GM23338 (cell line): ENCODE results near the gene HCN2. TPM values are rescaled to one million over a fixed set of nuclear protein-coding genes. Genes with fewer than 3 reads are reported as not detected.
"Not testable (repeated sequence)": the region's sequence is repeated elsewhere in the genome, so short reads cannot be mapped to it uniquely, and the experiment has no call there.

Source experiments
- ATAC-seq: fragments of 200-7000 bp; cut with Tn5 transposase; 3 replicates; pipeline ENCODE4 v1.9.1; 2020
- DNase-seq: peaks from one replicate; pipeline ENCODE4 v3.0.0-alpha.2; 2015; ENCODE audit warnings: low spot score
- H2AFZ ChIP-seq: fragments of 200-600 bp; sonication (generic); 2 replicates; pipeline ENCODE4 v1.8.0; 2016; ENCODE audit warnings: antibody characterized with exemption, mild to moderate bottlenecking, moderate library complexity
- H3F3A ChIP-seq: fragments of 200-600 bp; sonication (generic); replicated peaks from 2 replicates; pipeline ENCODE4 v1.8.0; 2017; ENCODE audit warnings: antibody characterized with exemption, mixed run types, low read depth
- H3K27ac ChIP-seq: fragments of 200-600 bp; sonication (generic); 2 replicates; pipeline ENCODE4 v1.6.1; 2016; ENCODE audit warnings: low read depth
- H3K27me3 ChIP-seq: fragments of 200-600 bp; sonication (generic); 2 replicates; pipeline ENCODE4 v1.8.0; 2016; ENCODE audit warnings: mild to moderate bottlenecking, mixed run types, moderate library complexity; ENCODE audit not compliant: insufficient read depth
- H3K36me3 ChIP-seq: fragments of 200-600 bp; sonication (generic); 2 replicates; pipeline ENCODE4 v1.8.0; 2016; ENCODE audit warnings: mild to moderate bottlenecking; ENCODE audit not compliant: insufficient read depth
- H3K4me1 ChIP-seq: fragments of 200-600 bp; sonication (generic); 2 replicates; pipeline ENCODE4 v1.8.0; 2016; ENCODE audit warnings: mild to moderate bottlenecking, moderate library complexity; ENCODE audit not compliant: insufficient read depth
- H3K4me2 ChIP-seq: fragments of 200-600 bp; sonication (generic); 2 replicates; pipeline ENCODE4 v1.7.1; 2017; ENCODE audit warnings: mixed run types
- H3K4me3 ChIP-seq: fragments of 200-600 bp; sonication (generic); 2 replicates; pipeline ENCODE4 v1.6.1; 2016; ENCODE audit warnings: mixed run types
- H3K79me2 ChIP-seq: fragments of 200-600 bp; sonication (generic); replicated peaks from 2 replicates; pipeline ENCODE4 v1.8.0; 2017; ENCODE audit warnings: mild to moderate bottlenecking; ENCODE audit not compliant: insufficient read depth
- H3K9me2 ChIP-seq: fragments of 200-600 bp; sonication (generic); 2 replicates; pipeline ENCODE4 v1.8.0; 2017; ENCODE audit not compliant: insufficient read depth
- H4K20me1 ChIP-seq: fragments of 200-600 bp; sonication (generic); replicated peaks from 2 replicates; pipeline ENCODE4 v1.8.0; 2017; ENCODE audit warnings: mild to moderate bottlenecking; ENCODE audit not compliant: insufficient read depth
- H3K27ac Mint-ChIP-seq: 2 replicates; pipeline ENCODE4 v1.8.0; 2020; ENCODE audit warnings: inconsistent platforms, mild to moderate bottlenecking, moderate library complexity, mixed read lengths
- H3K27me3 Mint-ChIP-seq: 3 replicates; pipeline ENCODE4 v1.8.0; 2022; ENCODE audit warnings: low read depth, mild to moderate bottlenecking, moderate library complexity, mixed read lengths, inconsistent platforms; ENCODE audit not compliant: insufficient read depth, poor library complexity
- H3K36me3 Mint-ChIP-seq: 3 replicates; pipeline ENCODE4 v1.8.0; 2021; ENCODE audit warnings: low read depth, mild to moderate bottlenecking, inconsistent platforms, moderate library complexity, mixed read lengths
- H3K4me1 Mint-ChIP-seq: 3 replicates; pipeline ENCODE4 v1.8.0; 2020; ENCODE audit warnings: mild to moderate bottlenecking, inconsistent platforms, mixed read lengths
- H3K4me3 Mint-ChIP-seq: 3 replicates; pipeline ENCODE4 v1.8.0; 2021; ENCODE audit warnings: moderate library complexity, mild to moderate bottlenecking, inconsistent platforms, mixed read lengths
- H3K9me3 Mint-ChIP-seq: 3 replicates; pipeline ENCODE4 v1.8.0; 2020; ENCODE audit warnings: moderate library complexity, mild to moderate bottlenecking, inconsistent platforms, mixed read lengths
- STAT1 ChIP-seq: IDR thresholded peaks from one replicate; pipeline ENCODE4 v1.6.1; 2016; ENCODE audit warnings: antibody characterized with exemption; ENCODE audit not compliant: unreplicated experiment
- ZNF331 ChIP-seq: fragments of 250-450 bp; sonication (Bioruptor Pico); IDR thresholded peaks from 2 replicates; pipeline ENCODE4 v1.5.0; 2020; ENCODE audit warnings: low read depth, mild to moderate bottlenecking, moderate library complexity
- polyA plus RNA-seq: library from polyadenylated mRNA; unstranded; fragments of >200 nt; fragmentation: Nextera tagmentation; extraction: Ambion mirVana; gene quantifications from 2 replicates; pipeline ENCODE4 v1.2.1, GENCODE V29; 2016
- total RNA-seq: library from RNA; depleted of rRNA; stranded (reverse); fragments of >200 nt; shearing (Covaris generic); gene quantifications from 2 replicates; pipeline ENCODE4 v1.2.3, GENCODE V29; 2014
- TF ChIP-seq, protein P1 (sequence below), 2 experiments: fragments of 200-600 bp in 1 of 2; sonication (generic) in 1 of 2; conservative IDR thresholded peaks; 2 replicates each; pipeline versions ENCODE4 v1.5.1 to v1.6.1; 2016 to 2017; ENCODE audit warnings: antibody characterized with exemption in 2 of 2, low read depth in 2 of 2, mild to moderate bottlenecking in 2 of 2, moderate library complexity in 1 of 2
- TF ChIP-seq, protein P2 (sequence below): IDR thresholded peaks from 2 replicates; pipeline ENCODE4 v1.6.1; 2016; ENCODE audit warnings: antibody characterized with exemption

HCN2 gene
- total and polyA plus RNA-seq, 2 experiments from 2014 or later = 0.06 to 2.9 TPM

DNA sequence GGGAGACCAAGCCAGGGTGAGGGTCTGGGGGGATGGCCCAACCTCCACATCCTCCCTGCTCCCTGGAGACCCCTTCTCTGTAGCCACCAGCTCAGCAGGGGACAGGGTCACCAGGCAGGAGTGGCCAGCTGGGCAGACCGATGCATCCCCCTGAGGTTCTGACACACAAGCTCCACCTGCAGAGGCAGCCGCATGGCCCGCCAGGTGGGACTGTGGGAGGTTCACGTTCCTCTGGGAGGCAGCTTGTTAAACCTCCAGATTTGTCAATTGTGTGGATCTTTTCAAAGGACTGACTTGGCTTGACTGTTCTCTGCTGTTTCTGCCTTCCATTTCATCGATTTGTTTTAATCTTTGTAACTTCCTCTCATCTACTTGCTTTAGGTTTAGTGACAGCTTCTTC, 35.6 kb downstream of the HCN2 start (continued):
- TF ChIP-seq STAT1 = no peak
- TF ChIP-seq ZNF331 = no peak

DNA sequence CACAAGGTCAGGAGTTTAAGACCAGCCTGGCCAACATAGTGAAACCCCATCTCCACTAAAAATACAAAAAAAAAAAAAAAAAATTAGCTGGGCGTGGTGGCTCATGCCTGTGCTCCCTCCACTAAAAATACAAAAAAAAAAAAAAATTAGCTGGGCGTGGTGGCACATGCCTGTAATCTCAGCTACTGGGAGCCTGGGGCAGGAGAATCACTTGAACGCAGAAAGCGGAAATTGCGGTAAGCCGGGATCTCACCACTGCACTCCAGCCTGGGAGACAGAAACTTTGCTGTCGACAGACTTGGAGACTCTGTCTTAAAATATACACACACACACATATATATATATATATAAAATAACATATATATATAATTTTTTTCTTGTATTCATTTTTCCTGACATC, 36.9 kb downstream of the HCN2 start:
- H3K27ac Mint-ChIP-seq = peak overlapping the region; percentile 80; the same call in 1 of the 2 replicates
- H3K9me3 Mint-ChIP-seq, H3K9me2 ChIP-seq, DNase-seq, H4K20me1 ChIP-seq, ATAC-seq, H3K4me3 Mint-ChIP-seq, H2AFZ ChIP-seq, H3K27me3 ChIP-seq, H3K4me3 ChIP-seq, H3K4me1 ChIP-seq, H3F3A ChIP-seq, H3K4me1 Mint-ChIP-seq, H3K4me2 ChIP-seq, H3K36me3 ChIP-seq, H3K27ac ChIP-seq: not testable (repeated sequence)
- H3K36me3 Mint-ChIP-seq = peaks cover 59% of the 10 kb centered on the region
- peaks cover 34% of the 10 kb centered on the region for H3K79me2 ChIP-seq
- H3K27me3 Mint-ChIP-seq = peaks cover 10% of the 10 kb centered on the region

DNA sequence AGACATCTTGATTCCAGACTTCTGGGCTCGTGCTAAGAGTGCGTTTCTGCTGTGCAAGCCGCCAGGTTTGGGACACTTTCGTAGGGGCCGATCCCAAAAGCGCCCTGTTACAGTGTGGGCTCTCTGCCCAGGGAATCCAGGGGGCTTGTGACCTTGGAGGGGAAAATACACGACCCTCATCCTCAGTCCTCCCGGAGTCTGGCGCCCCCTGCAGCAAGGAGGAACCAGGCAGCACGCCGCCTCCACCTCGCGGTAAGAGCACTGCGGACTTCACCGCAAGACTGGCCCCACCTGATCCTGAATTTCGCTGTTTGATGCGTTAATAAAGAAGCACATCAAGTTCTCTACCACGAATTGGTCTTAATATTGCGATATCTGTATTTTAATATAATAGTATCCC, 38.5 kb downstream of the HCN2 start:
- DNase-seq (peak; percentile 86), ATAC-seq (peak; percentile 69)
- H3K27ac Mint-ChIP-seq = peak overlapping the region; percentile 77; the same call in 1 of the 2 replicates
- H3K4me1 ChIP-seq = no peaks in the 10 kb centered on the region
- TF ChIP-seq, protein P1, sequence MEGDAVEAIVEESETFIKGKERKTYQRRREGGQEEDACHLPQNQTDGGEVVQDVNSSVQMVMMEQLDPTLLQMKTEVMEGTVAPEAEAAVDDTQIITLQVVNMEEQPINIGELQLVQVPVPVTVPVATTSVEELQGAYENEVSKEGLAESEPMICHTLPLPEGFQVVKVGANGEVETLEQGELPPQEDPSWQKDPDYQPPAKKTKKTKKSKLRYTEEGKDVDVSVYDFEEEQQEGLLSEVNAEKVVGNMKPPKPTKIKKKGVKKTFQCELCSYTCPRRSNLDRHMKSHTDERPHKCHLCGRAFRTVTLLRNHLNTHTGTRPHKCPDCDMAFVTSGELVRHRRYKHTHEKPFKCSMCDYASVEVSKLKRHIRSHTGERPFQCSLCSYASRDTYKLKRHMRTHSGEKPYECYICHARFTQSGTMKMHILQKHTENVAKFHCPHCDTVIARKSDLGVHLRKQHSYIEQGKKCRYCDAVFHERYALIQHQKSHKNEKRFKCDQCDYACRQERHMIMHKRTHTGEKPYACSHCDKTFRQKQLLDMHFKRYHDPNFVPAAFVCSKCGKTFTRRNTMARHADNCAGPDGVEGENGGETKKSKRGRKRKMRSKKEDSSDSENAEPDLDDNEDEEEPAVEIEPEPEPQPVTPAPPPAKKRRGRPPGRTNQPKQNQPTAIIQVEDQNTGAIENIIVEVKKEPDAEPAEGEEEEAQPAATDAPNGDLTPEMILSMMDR (conservative IDR thresholded peaks at IDR 0.05; ENCODE audit: low read depth in 2 of 2) = peak; percentile 79 to 88
- TF ChIP-seq, protein P2, sequence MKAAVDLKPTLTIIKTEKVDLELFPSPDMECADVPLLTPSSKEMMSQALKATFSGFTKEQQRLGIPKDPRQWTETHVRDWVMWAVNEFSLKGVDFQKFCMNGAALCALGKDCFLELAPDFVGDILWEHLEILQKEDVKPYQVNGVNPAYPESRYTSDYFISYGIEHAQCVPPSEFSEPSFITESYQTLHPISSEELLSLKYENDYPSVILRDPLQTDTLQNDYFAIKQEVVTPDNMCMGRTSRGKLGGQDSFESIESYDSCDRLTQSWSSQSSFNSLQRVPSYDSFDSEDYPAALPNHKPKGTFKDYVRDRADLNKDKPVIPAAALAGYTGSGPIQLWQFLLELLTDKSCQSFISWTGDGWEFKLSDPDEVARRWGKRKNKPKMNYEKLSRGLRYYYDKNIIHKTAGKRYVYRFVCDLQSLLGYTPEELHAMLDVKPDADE = no peak
- H3K79me2 ChIP-seq = peaks cover 40% of the 10 kb centered on the region
- no peak overlapping the region for H2AFZ ChIP-seq
- peaks cover 14% of the 10 kb centered on the region for H3K27me3 Mint-ChIP-seq
- H3K4me1 Mint-ChIP-seq = peaks cover 6% of the 10 kb centered on the region; the same call in 2 of the 3 replicates
- peak overlapping the region; percentile 15; the same call in 1 of the 3 replicates for H3K4me3 Mint-ChIP-seq
- no peaks in the 10 kb centered on the region for H3K9me3 Mint-ChIP-seq
- H3K36me3 ChIP-seq = peaks cover 6% of the 10 kb centered on the region; the same call in 1 of the 2 replicates
- peaks cover 62% of the 10 kb centered on the region for H3K36me3 Mint-ChIP-seq
- 0 out of 2 replicates have a peak overlapping the region, but pooled peaks have one; percentile 11 for H3K27ac ChIP-seq
- H3F3A ChIP-seq = 0 out of 2 replicates have a peak, but pooled peaks cover 10% of the 10 kb centered on the region
- H3K27me3 ChIP-seq = no peaks in the 10 kb centered on the region
- H3K4me2 ChIP-seq = no peak overlapping the region
- peaks cover 5% of the 10 kb centered on the region for H4K20me1 ChIP-seq
- no peak overlapping the region for H3K4me3 ChIP-seq
- H3K9me2 ChIP-seq = no peaks in the 10 kb centered on the region

DNA sequence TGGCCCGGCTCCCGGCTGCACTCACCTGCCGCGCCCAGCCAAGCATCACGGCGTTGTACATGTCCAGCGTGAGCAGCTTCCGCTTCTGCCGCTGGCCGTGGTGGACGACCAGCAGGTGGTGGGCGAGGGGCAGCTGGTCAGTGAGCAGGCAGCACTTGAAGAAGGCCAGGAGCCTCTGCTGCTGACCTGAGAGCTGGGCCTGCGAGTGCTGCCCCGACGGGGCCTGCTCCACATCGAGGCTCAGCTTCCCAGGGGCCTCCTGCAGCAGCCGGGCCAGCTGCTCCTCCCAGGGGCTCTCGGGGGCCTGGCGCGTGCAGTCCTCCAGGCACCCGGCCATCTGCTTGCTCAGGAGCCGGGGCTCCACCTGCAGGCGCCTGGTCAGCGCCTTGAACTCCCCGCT, 39.8 kb downstream of the HCN2 start:
- not testable (repeated sequence) for H4K20me1 ChIP-seq, DNase-seq, H3K4me3 ChIP-seq, H3F3A ChIP-seq, H3K4me2 ChIP-seq, H3K4me3 Mint-ChIP-seq, H3K27me3 ChIP-seq, H3K9me3 Mint-ChIP-seq, H3K4me1 ChIP-seq, H2AFZ ChIP-seq, ATAC-seq, H3K36me3 ChIP-seq, H3K27ac Mint-ChIP-seq, H3K9me2 ChIP-seq
- Histone ChIP-seq H3K27ac (0 out of 2 replicates have a peak overlapping the region, but pooled peaks have one; percentile 55), H3K79me2 (peaks cover 40% of the 10 kb centered on the region)
- Mint-ChIP-seq H3K27me3 (peaks cover 17% of the 10 kb centered on the region), H3K4me1 (peaks cover 10% of the 10 kb centered on the region; the same call in 1 of the 3 replicates), H3K36me3 (peaks cover 51% of the 10 kb centered on the region)
